Nephron (organoid): ENCODE measurements around the gene RARRES2.
A peak's percentile ranks its signal among the peaks of the same experiment; 100 is the strongest.

ENCODE experiments used
- H3K27ac Mint-ChIP-seq, 3 experiments: 2 replicates each; pipeline ENCODE4 v1.8.0; 2020; ENCODE audit warnings: mixed read lengths in 3 of 3, mild to moderate bottlenecking in 2 of 3, moderate library complexity in 1 of 3
- H3K27me3 Mint-ChIP-seq: 2 replicates; pipeline ENCODE4 v1.8.0; 2021; ENCODE audit warnings: low read depth, mild to moderate bottlenecking, moderate library complexity, mixed read lengths
- H3K36me3 Mint-ChIP-seq: 2 replicates; pipeline ENCODE4 v1.8.0; 2020; ENCODE audit warnings: low read depth, mixed read lengths
- H3K4me1 Mint-ChIP-seq: 2 replicates; pipeline ENCODE4 v1.8.0; 2020; ENCODE audit warnings: mixed read lengths
- H3K4me3 Mint-ChIP-seq, 3 experiments: 2 replicates each; pipeline ENCODE4 v1.8.0; 2020; ENCODE audit warnings: mild to moderate bottlenecking in 3 of 3, mixed read lengths in 3 of 3, moderate library complexity in 2 of 3
- H3K9me3 Mint-ChIP-seq: 2 replicates; pipeline ENCODE4 v1.8.0; 2020; ENCODE audit warnings: mixed read lengths
- CTCF ChIP-seq, 3 experiments: fragments of 200-600 bp; sonication (generic); IDR thresholded peaks; one replicate each; pipeline ENCODE4 v1.5.0; 2021; ENCODE audit warnings: antibody characterized with exemption in 3 of 3; ENCODE audit not compliant: unreplicated experiment in 3 of 3

RARRES2 gene

GRCh38 chr7:150340875-150341262, 560 bp downstream of the RARRES2 start:
- TF ChIP-seq CTCF (IDR thresholded peaks at IDR 0.05; ENCODE audit: unreplicated experiment in 3 of 3), result no peak

GRCh38 chr7:150340024-150340749, 1.2 kb downstream of the RARRES2 start:
- Mint-ChIP-seq H3K27me3 (peaks cover 29% of the 10 kb centered on the region), H3K4me3 (peak overlapping the region; percentile 82 to 88 (median 82)), H3K4me1 (peaks cover 50% of the 10 kb centered on the region), H3K9me3 (peaks cover 7% of the 10 kb centered on the region), H3K27ac (peak overlapping the region; percentile 23 to 55 (median 48)), H3K36me3 (no peaks in the 10 kb centered on the region)
- no peak for TF ChIP-seq CTCF (IDR thresholded peaks at IDR 0.05; ENCODE audit: unreplicated experiment in 3 of 3)

More at GRCh38 chr7:150340875-150341262, 560 bp downstream of the RARRES2 start:
- peaks cover 43% of the 10 kb centered on the region for H3K4me1 Mint-ChIP-seq
- peak overlapping the region; percentile 86 to 88 (median 87) for H3K4me3 Mint-ChIP-seq
- peak overlapping the region in 1 of 3 experiments; percentile 63 for H3K27ac Mint-ChIP-seq
- peaks cover 7% of the 10 kb centered on the region for H3K9me3 Mint-ChIP-seq
- no peaks in the 10 kb centered on the region for H3K36me3 Mint-ChIP-seq
- H3K27me3 Mint-ChIP-seq, result peaks cover 29% of the 10 kb centered on the region

- peak overlapping the region; percentile 23 to 55 (median 48) for H3K27ac Mint-ChIP-seq
- no peak for TF ChIP-seq CTCF (IDR thresholded peaks at IDR 0.05; ENCODE audit: unreplicated experiment in 3 of 3)
- peak overlapping the region; percentile 67 to 78 (median 72) for H3K4me3 Mint-ChIP-seq
- no peaks in the 10 kb centered on the region for H3K36me3 Mint-ChIP-seq
- peaks cover 29% of the 10 kb centered on the region for H3K27me3 Mint-ChIP-seq
- H3K9me3 Mint-ChIP-seq, result peaks cover 7% of the 10 kb centered on the region
- H3K4me1 Mint-ChIP-seq, result peaks cover 54% of the 10 kb centered on the region
These were observed 2.0 kb downstream of the RARRES2 start for GRCh38 chr7:150339409-150339809.

GRCh38 chr7:150338166-150338829, 3.1 kb downstream of the RARRES2 start:
- TF ChIP-seq CTCF (IDR thresholded peaks at IDR 0.05; ENCODE audit: unreplicated experiment in 3 of 3), result no peak
- Mint-ChIP-seq H3K36me3 (no peaks in the 10 kb centered on the region), H3K9me3 (peaks cover under 1% of the 10 kb centered on the region), H3K27ac (peak overlapping the region in 2 of 3 experiments; percentile 13 to 15), H3K27me3 (peaks cover 24% of the 10 kb centered on the region), H3K4me3 (peak overlapping the region in 1 of 3 experiments; percentile 53), H3K4me1 (peaks cover 54% of the 10 kb centered on the region)

- peak overlapping the region in 1 of 3 experiments; percentile 53 for H3K4me3 Mint-ChIP-seq
- peaks cover 54% of the 10 kb centered on the region for H3K4me1 Mint-ChIP-seq
- no peaks in the 10 kb centered on the region for H3K9me3 Mint-ChIP-seq
- no peak for TF ChIP-seq CTCF (IDR thresholded peaks at IDR 0.05; ENCODE audit: unreplicated experiment in 3 of 3)
- H3K36me3 Mint-ChIP-seq, result no peaks in the 10 kb centered on the region
- peak overlapping the region in 2 of 3 experiments; percentile 15 to 31 for H3K27ac Mint-ChIP-seq
- H3K27me3 Mint-ChIP-seq, result peaks cover 22% of the 10 kb centered on the region
These were observed 3.8 kb downstream of the RARRES2 start for GRCh38 chr7:150337659-150338081.
